HG02981 (cell line): ENCODE measurements around the gene ZNF70.

Source experiments
- ATAC-seq: cut with Tn5 transposase; IDR thresholded peaks from one replicate; pipeline ENCODE4 v1.9.1; 2021; ENCODE audit warnings: mild to moderate bottlenecking, moderate library complexity; ENCODE audit not compliant: unreplicated experiment

Gene ZNF70

GRCh38 chr22:23779731-23780130, 28.8 kb upstream of the ZNF70 start:
- ATAC-seq, result no peak

- no peak for ATAC-seq
These were observed 28.2 kb upstream of the ZNF70 start for GRCh38 chr22:23779083-23779482.

GRCh38 chr22:23778577-23778900, 27.6 kb upstream of the ZNF70 start:
- no peak for ATAC-seq

GRCh38 chr22:23777776-23778576, 27.1 kb upstream of the ZNF70 start:
- no peak for ATAC-seq

GRCh38 chr22:23775779-23776375, 25.0 kb upstream of the ZNF70 start:
- no peak for ATAC-seq

- no peak for ATAC-seq
These were observed 24.1 kb upstream of the ZNF70 start for GRCh38 chr22:23774922-23775436.

GRCh38 chr22:23774114-23774921, 23.4 kb upstream of the ZNF70 start:
- ATAC-seq, result no peak

GRCh38 chr22:23773483-23774113, 22.7 kb upstream of the ZNF70 start:
- no peak for ATAC-seq

GRCh38 chr22:23772649-23773473, 21.9 kb upstream of the ZNF70 start, which contains the start of gene MMP11:
MMP11 (plus strand) TSS chr22:23772849; CDS start chr22:23772871, 22 bp downstream.
- ATAC-seq, result no peak

- ATAC-seq, result no peak
These were observed 21.4 kb upstream of the ZNF70 start for GRCh38 chr22:23772315-23772648.

GRCh38 chr22:23769321-23769965, 18.5 kb upstream of the ZNF70 start:
- no peak for ATAC-seq

GRCh38 chr22:23767673-23768548, 17.0 kb upstream of the ZNF70 start, which contains the start of gene CHCHD10:
CHCHD10 (minus strand) TSS chr22:23767972; CDS start chr22:23767874, 98 bp downstream.
- no peak for ATAC-seq

GRCh38 chr22:23767303-23767672, 16.4 kb upstream of the ZNF70 start:
- no peak for ATAC-seq

GRCh38 chr22:23764899-23765881, 14.3 kb upstream of the ZNF70 start:
- no peak for ATAC-seq

- ATAC-seq, result no peak
These were observed 13.0 kb upstream of the ZNF70 start for GRCh38 chr22:23763954-23764353.

GRCh38 chr22:23763579-23763945, 12.7 kb upstream of the ZNF70 start:
- ATAC-seq, result no peak

- no peak for ATAC-seq
These were observed 12.1 kb upstream of the ZNF70 start, which contains the start of gene C22orf15 for GRCh38 chr22:23762842-23763578. C22orf15 (plus strand) TSS chr22:23762990; CDS start chr22:23763307, 317 bp downstream.
